BE2C (cell line): Measurements from ENCODE around the gene PADI6.

Experiments
- DNase-seq: peaks from one replicate; pipeline ENCODE4 v3.0.0-alpha.2; 2020
- H3K27me3 ChIP-seq: fragments of 250-450 bp; sonication (Bioruptor Pico); 2 replicates; pipeline ENCODE4 v1.5.1; 2020; ENCODE audit warnings: mild to moderate bottlenecking
- H3K36me3 ChIP-seq: fragments of 250-450 bp; sonication (Bioruptor Pico); 2 replicates; pipeline ENCODE4 v1.5.1; 2020; ENCODE audit warnings: mild to moderate bottlenecking
- H3K4me1 ChIP-seq: fragments of 250-450 bp; sonication (Bioruptor Pico); 2 replicates; pipeline ENCODE4 v1.5.1; 2020
- H3K4me3 ChIP-seq: 2 replicates; pipeline ENCODE4 v1.5.1; 2011; ENCODE audit warnings: low read depth, low read length
- H3K9me3 ChIP-seq: fragments of 250-450 bp; sonication (Bioruptor Pico); 2 replicates; pipeline ENCODE4 v1.5.1; 2020
- TF ChIP-seq, protein P1 (sequence below): IDR thresholded peaks from 2 replicates; pipeline ENCODE4 v1.5.1; 2012; ENCODE audit warnings: mild to moderate bottlenecking, low read depth, low read length

PADI6 gene

DNA sequence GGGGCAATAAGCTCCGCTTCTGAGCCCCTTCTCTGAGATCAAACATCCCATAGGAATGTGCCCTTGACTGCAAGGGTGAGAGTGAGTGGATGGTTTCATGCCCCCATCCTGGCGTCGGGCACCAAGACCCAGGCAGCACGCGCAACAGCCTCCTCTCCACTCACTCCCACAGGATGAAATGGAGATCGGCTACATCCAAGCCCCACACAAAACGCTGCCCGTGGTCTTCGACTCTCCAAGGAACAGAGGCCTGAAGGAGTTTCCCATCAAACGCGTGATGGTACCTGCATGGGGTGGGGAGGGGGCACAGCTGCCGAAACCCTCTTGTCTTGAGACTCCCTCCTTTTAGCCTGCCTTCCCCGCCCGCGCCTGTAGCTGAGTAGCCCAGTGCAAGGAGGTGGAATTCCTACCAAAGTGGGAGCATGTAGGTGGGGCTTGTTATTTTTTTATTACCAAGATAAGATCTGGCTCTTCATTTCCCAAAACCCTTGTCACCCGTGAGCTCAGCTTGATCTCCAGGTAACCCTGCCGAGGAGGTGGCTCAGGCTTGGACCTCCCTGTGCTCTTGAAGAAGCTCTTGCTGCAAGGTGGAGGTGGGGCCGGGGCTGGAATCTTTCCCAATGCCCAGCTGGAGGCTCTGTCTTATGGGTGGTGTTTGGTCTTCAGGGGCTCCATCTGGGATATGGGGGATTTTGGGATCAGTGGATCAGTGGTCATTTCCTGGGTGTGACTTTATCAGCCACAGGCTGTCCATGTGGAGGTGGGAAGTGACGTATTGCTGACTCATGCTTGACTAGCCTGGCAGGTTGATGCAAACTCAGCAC lies 24.0 kb upstream of the PADI6 start:
- H3K27me3 ChIP-seq: no peaks in the 10 kb centered on the region
- TF ChIP-seq, protein P1, sequence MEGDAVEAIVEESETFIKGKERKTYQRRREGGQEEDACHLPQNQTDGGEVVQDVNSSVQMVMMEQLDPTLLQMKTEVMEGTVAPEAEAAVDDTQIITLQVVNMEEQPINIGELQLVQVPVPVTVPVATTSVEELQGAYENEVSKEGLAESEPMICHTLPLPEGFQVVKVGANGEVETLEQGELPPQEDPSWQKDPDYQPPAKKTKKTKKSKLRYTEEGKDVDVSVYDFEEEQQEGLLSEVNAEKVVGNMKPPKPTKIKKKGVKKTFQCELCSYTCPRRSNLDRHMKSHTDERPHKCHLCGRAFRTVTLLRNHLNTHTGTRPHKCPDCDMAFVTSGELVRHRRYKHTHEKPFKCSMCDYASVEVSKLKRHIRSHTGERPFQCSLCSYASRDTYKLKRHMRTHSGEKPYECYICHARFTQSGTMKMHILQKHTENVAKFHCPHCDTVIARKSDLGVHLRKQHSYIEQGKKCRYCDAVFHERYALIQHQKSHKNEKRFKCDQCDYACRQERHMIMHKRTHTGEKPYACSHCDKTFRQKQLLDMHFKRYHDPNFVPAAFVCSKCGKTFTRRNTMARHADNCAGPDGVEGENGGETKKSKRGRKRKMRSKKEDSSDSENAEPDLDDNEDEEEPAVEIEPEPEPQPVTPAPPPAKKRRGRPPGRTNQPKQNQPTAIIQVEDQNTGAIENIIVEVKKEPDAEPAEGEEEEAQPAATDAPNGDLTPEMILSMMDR: no peak
- H3K4me3 ChIP-seq: no peak overlapping the region
- no peaks in the 10 kb centered on the region for H3K4me1 ChIP-seq
- DNase-seq: no peak
- no peaks in the 10 kb centered on the region for H3K9me3 ChIP-seq
- no peaks in the 10 kb centered on the region for H3K36me3 ChIP-seq

DNA sequence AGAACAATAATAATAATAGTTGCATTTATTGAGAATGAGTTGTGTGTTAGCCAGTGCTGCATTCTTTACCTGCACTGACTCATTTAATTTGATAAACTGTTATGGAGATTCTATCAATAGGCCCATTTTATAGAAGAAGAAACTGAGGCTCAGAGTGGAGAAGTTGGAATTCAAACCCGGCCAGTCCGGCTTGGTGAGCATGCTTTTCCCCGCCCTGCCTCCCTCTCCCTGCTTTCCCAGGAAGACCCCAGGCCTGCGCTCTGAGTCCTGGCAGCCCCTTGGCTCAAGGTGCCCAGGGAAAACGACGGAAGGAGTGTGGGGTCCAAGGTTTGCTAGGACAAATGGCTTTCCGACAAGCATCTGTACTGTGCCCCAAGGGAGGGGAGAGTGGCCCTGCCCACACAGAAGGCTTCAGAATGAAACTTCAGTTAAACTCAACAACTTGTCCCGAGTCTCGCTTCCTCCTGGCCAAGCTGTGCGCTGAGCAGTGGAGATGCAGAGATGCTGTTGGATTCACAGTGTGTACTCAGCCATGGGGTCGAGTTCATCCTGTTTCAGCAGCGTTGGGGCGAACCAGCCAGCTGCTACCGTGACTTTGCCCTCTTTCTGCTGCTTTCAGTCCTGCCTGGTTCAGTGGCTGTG lies 23.3 kb upstream of the PADI6 start:
- H3K4me1 ChIP-seq: no peaks in the 10 kb centered on the region
- no peaks in the 10 kb centered on the region for H3K9me3 ChIP-seq
- TF ChIP-seq, protein P1: no peak
- no peaks in the 10 kb centered on the region for H3K36me3 ChIP-seq
- DNase-seq: no peak
- no peak overlapping the region for H3K4me3 ChIP-seq
- H3K27me3 ChIP-seq: no peaks in the 10 kb centered on the region

DNA sequence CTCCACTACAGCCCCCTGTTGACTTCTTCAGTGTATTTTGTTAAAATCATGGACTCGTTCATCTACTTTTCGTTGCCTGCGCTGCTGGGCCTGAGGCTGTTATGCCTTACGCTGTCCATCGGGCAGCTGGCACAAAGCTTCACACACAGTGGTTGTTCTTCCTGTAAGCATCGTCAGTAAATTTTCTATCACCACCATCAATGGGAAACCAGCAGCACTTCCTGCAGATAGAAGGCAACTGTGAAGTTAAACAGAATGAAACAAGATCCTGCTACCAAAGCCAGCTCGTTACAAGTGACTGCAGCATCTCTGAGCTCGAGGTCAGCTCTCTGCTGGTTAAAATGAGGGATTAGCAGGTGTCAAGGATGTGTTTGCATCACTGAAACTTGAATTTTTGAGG lies 21.9 kb upstream of the PADI6 start:
- H3K9me3 ChIP-seq: no peaks in the 10 kb centered on the region
- TF ChIP-seq, protein P1: no peak
- DNase-seq: no peak
- no peaks in the 10 kb centered on the region for H3K36me3 ChIP-seq
- no peaks in the 10 kb centered on the region for H3K4me1 ChIP-seq
- no peaks in the 10 kb centered on the region for H3K27me3 ChIP-seq
- no peak overlapping the region for H3K4me3 ChIP-seq

DNA sequence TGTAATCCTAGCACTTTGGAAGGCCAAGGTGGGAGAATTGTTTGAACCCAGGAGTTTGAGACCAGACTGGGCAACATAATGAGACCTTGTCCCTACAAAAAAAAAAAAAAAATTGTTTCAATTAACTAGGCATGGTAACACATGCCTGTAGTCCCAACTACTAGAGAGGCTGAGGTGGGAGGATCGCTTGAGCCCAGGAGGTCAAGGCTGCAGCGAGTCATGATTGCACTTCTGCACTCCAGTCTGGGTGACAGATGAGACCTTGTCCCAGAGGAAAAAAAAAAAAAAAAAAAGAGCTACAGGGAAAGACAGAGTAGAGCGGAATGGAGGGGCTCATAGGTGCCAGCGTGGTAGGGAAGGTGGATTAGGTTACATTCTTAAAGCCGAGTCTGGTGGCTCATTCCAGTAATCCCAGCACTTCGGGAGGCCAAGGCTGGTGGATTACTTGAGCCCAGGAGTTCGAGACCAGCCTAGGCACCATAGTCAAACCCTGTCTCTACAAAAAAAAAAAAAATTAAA lies 21.0 kb upstream of the PADI6 start:
- H3K27me3 ChIP-seq: no peaks in the 10 kb centered on the region
- TF ChIP-seq, protein P1: no peak

DNA sequence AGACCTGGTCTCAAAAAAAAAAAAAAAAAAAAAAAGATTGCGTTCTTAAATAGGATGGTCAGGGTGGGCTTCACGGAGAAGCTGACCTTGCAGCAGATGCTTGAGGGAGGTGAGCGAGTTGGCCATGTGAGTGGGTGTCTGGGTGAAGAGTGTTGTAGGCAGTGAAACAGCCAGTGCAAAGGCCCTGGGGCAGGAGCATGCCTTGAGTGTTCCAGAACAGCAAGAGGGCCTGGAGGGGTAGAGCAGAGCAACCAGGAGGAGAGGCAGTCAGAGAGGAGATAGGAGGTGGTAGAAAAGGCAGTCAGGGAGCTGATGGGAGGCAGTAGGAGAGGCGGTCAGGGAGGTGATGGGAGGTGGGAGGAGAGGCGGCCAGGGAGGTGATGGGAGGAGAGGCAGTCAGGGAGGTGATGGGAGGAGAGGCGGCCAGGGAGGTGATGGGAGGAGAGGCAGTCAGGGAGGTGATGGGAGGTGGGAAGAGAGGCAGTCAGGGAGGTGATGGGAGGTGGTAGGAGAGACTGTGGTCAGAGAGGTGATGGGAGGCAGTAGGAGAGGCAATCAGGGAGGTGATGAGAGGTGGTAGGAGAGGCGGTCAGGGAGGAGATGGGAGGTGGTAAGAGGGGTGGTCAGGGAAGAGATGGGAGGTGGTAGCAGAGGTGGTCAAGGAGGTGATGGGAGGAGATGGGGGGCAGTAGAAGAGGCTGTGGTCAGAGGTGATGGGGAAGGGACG lies 20.2 kb upstream of the PADI6 start:
- TF ChIP-seq, protein P1: no peak
- no peak for DNase-seq
- H3K4me3 ChIP-seq: no peak overlapping the region
- no peaks in the 10 kb centered on the region for H3K4me1 ChIP-seq
- H3K36me3 ChIP-seq: no peaks in the 10 kb centered on the region
- no peaks in the 10 kb centered on the region for H3K27me3 ChIP-seq
- no peaks in the 10 kb centered on the region for H3K9me3 ChIP-seq

More for the DNA sequence above, 21.0 kb upstream of the PADI6 start:
- no peak overlapping the region for H3K4me3 ChIP-seq
- DNase-seq: no peak
- H3K4me1 ChIP-seq: no peaks in the 10 kb centered on the region
- H3K36me3 ChIP-seq: no peaks in the 10 kb centered on the region
- H3K9me3 ChIP-seq: no peaks in the 10 kb centered on the region
